ENCODE results near the gene BRI3.

The BRI3 gene

GRCh38 chr7:98254516-98254915 lies 27.0 kb upstream of the BRI3 start:
- no peak for DNase-seq

- no peak for DNase-seq
Observed at GRCh38 chr7:98254951-98255610, 26.4 kb upstream of the BRI3 start.

GRCh38 chr7:98256431-98256830 lies 25.1 kb upstream of the BRI3 start:
- no peak for DNase-seq

GRCh38 chr7:98257701-98258100 lies 23.8 kb upstream of the BRI3 start:
- DNase-seq: no peak

GRCh38 chr7:98265841-98266271 lies 15.6 kb upstream of the BRI3 start:
- no peak for DNase-seq

- peak; percentile 48 for DNase-seq
Observed at GRCh38 chr7:98266840-98267239, 14.6 kb upstream of the BRI3 start.

- DNase-seq: no peak
Observed at GRCh38 chr7:98267303-98267702, 14.2 kb upstream of the BRI3 start.

- no peak for DNase-seq
Observed at GRCh38 chr7:98276241-98276761, 5.2 kb upstream of the BRI3 start.

GRCh38 chr7:98278408-98278807 lies 3.1 kb upstream of the BRI3 start:
- no peak for DNase-seq

GRCh38 chr7:98278936-98279335 lies 2.5 kb upstream of the BRI3 start:
- no peak for DNase-seq

GRCh38 chr7:98280296-98280695 lies 1.2 kb upstream of the BRI3 start:
- DNase-seq: no peak

- peak; percentile 46 for DNase-seq
Observed at GRCh38 chr7:98281757-98282606, 496 bp downstream of the BRI3 start.

GRCh38 chr7:98282703-98283102 lies 1.2 kb downstream of the BRI3 start:
- DNase-seq: no peak

GRCh38 chr7:98283127-98283886 lies 1.8 kb downstream of the BRI3 start:
- DNase-seq: no peak

- DNase-seq: no peak
Observed at GRCh38 chr7:98283887-98284222, 2.4 kb downstream of the BRI3 start.

- no peak for DNase-seq
Observed at GRCh38 chr7:98284335-98285036, 3.0 kb downstream of the BRI3 start.

GRCh38 chr7:98285157-98286092 lies 3.9 kb downstream of the BRI3 start:
- DNase-seq: no peak

- no peak for DNase-seq
Observed at GRCh38 chr7:98286093-98286539, 4.6 kb downstream of the BRI3 start.

GRCh38 chr7:98286701-98287485 lies 5.4 kb downstream of the BRI3 start:
- DNase-seq: no peak

GRCh38 chr7:98287486-98287959 lies 6.0 kb downstream of the BRI3 start:
- DNase-seq: peak; percentile 25

Data from RPMI8226 (cell line).